T-cell (primary cell): ENCODE measurements around the gene CTBP2. TPM values are rescaled to one million over a fixed set of nuclear protein-coding genes. Genes with fewer than 3 reads are reported as not detected.

Experiments
- ATAC-seq, 4 experiments: fragments of 200-7000 bp in 3 of 4; fragments of 150-1000 bp in 1 of 4; cut with Tn5 transposase; replicated peaks in 1 of 4; 1 replicate in 3 of 4; 2 replicates in 1 of 4; pipeline ENCODE4 v1.10.0; 2021; ENCODE audit warnings: moderate library complexity in 3 of 4, mild to moderate bottlenecking in 2 of 4, moderate number of reproducible peaks in 1 of 4
- CTCF ChIA-PET, 2 donors: fragments of 300-600 bp; sonication (Branson Sonifier 250); formaldehyde crosslinking; loops; one replicate each; lab custom pipeline; 2022; ENCODE audit warnings: antibody characterized with exemption in 2 of 2; lab: Charles Lee
- POLR2A ChIA-PET, 2 donors: fragments of 300-600 bp; sonication (Branson Sonifier 250); formaldehyde crosslinking; loops; one replicate each; lab custom pipeline; 2022; ENCODE audit warnings: antibody characterized with exemption in 2 of 2; lab: Charles Lee
- DNase-seq, 35 experiments: peaks; one replicate each; pipeline versions ENCODE4 v3.0.0 to v3.0.0-alpha.2; 2013 to 2023
- H3K27ac ChIP-seq: one replicate; pipeline ENCODE4 v1.5.1; 2013; ENCODE audit warnings: low read length
- H3K27me3 ChIP-seq, 2 experiments: replicated peaks in 1 of 2; 1 replicate in 1 of 2; 2 replicates in 1 of 2; pipeline versions ENCODE4 v1.6.1 to v1.7.0; 2013; ENCODE audit warnings: low read length in 1 of 2, mixed read lengths in 1 of 2; ENCODE audit not compliant: control insufficient read depth in 2 of 2, insufficient read depth in 2 of 2; ENCODE audit errors: extremely low read depth in 1 of 2
- H3K36me3 ChIP-seq, 2 donors: 1 replicate in 1 of 2; 2 replicates in 1 of 2; pipeline versions ENCODE4 v1.6.1 to v1.7.0; 2013; ENCODE audit warnings: low read length in 1 of 2; ENCODE audit not compliant: control insufficient read depth in 2 of 2, insufficient read depth in 1 of 2; ENCODE audit errors: extremely low read depth in 1 of 2
- H3K4me1 ChIP-seq, 2 experiments: 1 replicate in 1 of 2; 2 replicates in 1 of 2; pipeline versions ENCODE4 v1.6.1 to v1.7.0; 2013; ENCODE audit warnings: low read length in 2 of 2, mixed read lengths in 1 of 2; ENCODE audit not compliant: insufficient read depth in 2 of 2, control insufficient read depth in 1 of 2; ENCODE audit errors: extremely low read depth in 1 of 2
- H3K4me3 ChIP-seq, 2 donors: 1 replicate in 1 of 2; 2 replicates in 1 of 2; pipeline versions ENCODE4 v1.5.1 to v1.7.0; 2013; ENCODE audit warnings: mild to moderate bottlenecking in 2 of 2, low read length in 1 of 2, moderate library complexity in 1 of 2; ENCODE audit not compliant: control insufficient read depth in 1 of 2; ENCODE audit errors: extremely low read depth in 1 of 2
- H3K9me3 ChIP-seq: 2 replicates; pipeline ENCODE4 v1.7.0; 2013
- H3K27ac Mint-ChIP-seq, 2 donors: one replicate each; pipeline ENCODE4 v1.8.0; 2020 to 2021; ENCODE audit warnings: mild to moderate bottlenecking in 2 of 2, mixed read lengths in 2 of 2
- H3K27me3 Mint-ChIP-seq, 2 donors: one replicate each; pipeline ENCODE4 v1.8.0; 2021 to 2022; ENCODE audit warnings: mixed read lengths in 2 of 2
- H3K36me3 Mint-ChIP-seq: one replicate; pipeline ENCODE4 v1.8.0; 2021; ENCODE audit warnings: mixed read lengths
- H3K4me1 Mint-ChIP-seq, 3 donors: one replicate each; pipeline ENCODE4 v1.8.0; 2020 to 2022; ENCODE audit warnings: mixed read lengths in 3 of 3, mild to moderate bottlenecking in 1 of 3
- H3K4me3 Mint-ChIP-seq, 3 donors: one replicate each; pipeline ENCODE4 v1.8.0; 2020 to 2022; ENCODE audit warnings: mild to moderate bottlenecking in 3 of 3, mixed read lengths in 3 of 3, moderate library complexity in 3 of 3
- H3K9me3 Mint-ChIP-seq, 3 donors: one replicate each; pipeline ENCODE4 v1.8.0; 2020 to 2022; ENCODE audit warnings: mixed read lengths in 3 of 3
- WGBS: methylation state at CpG from one replicate; pipeline ENCODE4 v1.1.5; 2013; ENCODE audit warnings: missing lambda C conversion rate; ENCODE audit not compliant: insufficient coverage; 5-methylcytosine and 5-hydroxymethylcytosine counted together
- total RNA-seq, 35 experiments: library from RNA in 6 of 35; stranded (reverse) in 6 of 35; fragments of 120-200 nt in 1 of 35; gene quantifications; one replicate each; pipeline versions ENCODE4 v1.2.1 to v1.2.4 and lab custom pipeline; 2013 to 2026

The CTBP2 gene
- total RNA-seq, 5 donors from 2014 or later (not counting 1 experiment from before 2014, with no cell fraction given) = 1.1 to 5.8 (median 3.1) TPM

- peak in 1 of 4 experiments; percentile 52 for ATAC-seq
- no peaks in the 10 kb centered on the region for H3K27me3 ChIP-seq
- CTCF ChIA-PET = no interaction called here
- POLR2A ChIA-PET = no interaction called here
- H3K9me3 ChIP-seq = no peaks in the 10 kb centered on the region
- no peaks in the 10 kb centered on the region for H3K27me3 Mint-ChIP-seq
- no peak overlapping the region for H3K27ac ChIP-seq
- peaks cover 0 to 5% (median 3%) of the 10 kb centered on the region in 3 donors for H3K9me3 Mint-ChIP-seq
- H3K4me1 Mint-ChIP-seq = peaks cover 68 to 70% (median 69%) of the 10 kb centered on the region in 3 donors
- 79% methylated on average over 2 of the region's 2 CpGs for WGBS
- peak overlapping the region in 1 of 3 donors; percentile 2 for H3K4me3 Mint-ChIP-seq
- no peak for DNase-seq
- H3K4me1 ChIP-seq = peaks cover 4% of the 10 kb centered on the region in 2 experiments
- peak overlapping the region in 1 of 2 donors; percentile 9 for H3K27ac Mint-ChIP-seq
- peaks cover 23% of the 10 kb centered on the region for H3K36me3 Mint-ChIP-seq
- no peak overlapping the region for H3K4me3 ChIP-seq
- H3K36me3 ChIP-seq = no peaks in the 10 kb centered on the region
These were observed 224.4 kb downstream of the CTBP2 start for GRCh38 chr10:124935946-124936345.

Other genes starting within 250 kb of the CTBP2 start
- 10 to 100 TPM; 18.5 to 21.4 (median 19.1) TPM for gene ZRANB1, start 218.4 kb downstream of the CTBP2 start, total RNA-seq